ENCODE results near the gene METTL13. TPM values are rescaled to one million over a fixed set of nuclear protein-coding genes. Genes with fewer than 3 reads are reported as not detected.

Gene METTL13
- total and polyA plus RNA-seq, 2 of the 8 experiments (the other 6 are each of a cell fraction or from before 2014, with no cell fraction given): 38.1 to 66.3 TPM

GRCh38 chr1:171800851-171801250 lies 19.4 kb downstream of the METTL13 start:
- H2BK12ac ChIP-seq (ENCODE audit: low read depth, low read length): no peak overlapping the region; the same call in 1 of the 2 replicates
- no peak overlapping the region for H3K56ac ChIP-seq (replicated peaks; ENCODE audit: insufficient read length, low read depth, low read length)
- no peaks in the 10 kb centered on the region for H4K20me1 ChIP-seq (replicated peaks in 1 of 2; ENCODE audit: control insufficient read depth in 1 of 2, insufficient read depth in 2 of 2, low read length in 2 of 2)
- no peaks in the 10 kb centered on the region for H3K27me3 ChIP-seq (replicated peaks in 1 of 4; ENCODE audit: control insufficient read depth in 3 of 4, extremely low read depth in 1 of 4, insufficient read depth in 3 of 4, low read length in 3 of 4)
- ChIA-PET CTCF (ENCODE audit: partially characterized antibody) (interaction anchor here (0.6 to 16.4 kb wide), 71 partner anchors 9 to 927 kb away, joined by 3 to 694 read pairs (median 5); partner anchors contain the start of genes PIGC and PRRC2C), POLR2A (ENCODE audit: partially characterized antibody) (interaction anchor here (1.1 to 1.5 kb wide), 4 partner anchors 11 to 67 kb away, joined by 3 to 4 read pairs (median 3); partner anchors contain the start of gene METTL13)
- no peak overlapping the region for H3K4me3 ChIP-seq (ENCODE audit: extremely low read depth in 1 of 4, insufficient read depth in 2 of 4, low read depth in 3 of 4, low read length in 4 of 4)
- H3K23me2 ChIP-seq (ENCODE audit: low read depth, low read length): no peaks in the 10 kb centered on the region
- no peak overlapping the region for H3K4me2 ChIP-seq (ENCODE audit: insufficient read depth in 1 of 2, low read depth in 2 of 2, low read length in 2 of 2)
- no peak overlapping the region for H2BK120ac ChIP-seq (replicated peaks; ENCODE audit: low read depth, low read length)
- no peak overlapping the region for H4K91ac ChIP-seq (replicated peaks; ENCODE audit: insufficient read length, low read length)
- H2AFZ ChIP-seq (ENCODE audit: low read length): no peak overlapping the region
- H3K23ac ChIP-seq (ENCODE audit: insufficient read length): no peak overlapping the region
- no peak overlapping the region for H3K27ac ChIP-seq (ENCODE audit: low read depth, low read length)
- WGBS, 2 experiments (ENCODE audit: extremely low coverage in 1 of 2, insufficient coverage in 1 of 2, insufficient read length in 1 of 2, insufficient replicate concordance in 2 of 2, low coverage in 1 of 2, low lambda C conversion rate in 2 of 2, missing lambda C conversion rate in 1 of 2): 81% methylated on average over 3 of the region's 3 CpGs; no CpG with 5 or more reads in 1 of the 2 experiments
- H3K79me2 ChIP-seq (ENCODE audit: control insufficient read depth in 1 of 2, insufficient read depth in 2 of 2, low read length in 2 of 2): no peaks in the 10 kb centered on the region
- no peak overlapping the region for H2BK20ac ChIP-seq (ENCODE audit: low read length)
- H3K14ac ChIP-seq (ENCODE audit: insufficient read length): no peak overlapping the region
- DNase-seq (ENCODE audit: low read depth in 1 of 2, low spot score in 2 of 2) (no peak), FAIRE-seq (no peak)
- no peak overlapping the region for H4K5ac ChIP-seq (ENCODE audit: insufficient read length, low read depth, low read length)
- peaks cover 0 to 11% (median 5%) of the 10 kb centered on the region in 4 experiments; a peak in 3 of 7 replicates for H3K4me1 ChIP-seq (replicated peaks in 1 of 4; ENCODE audit: control insufficient read depth in 3 of 4, insufficient read depth in 4 of 4, low read length in 3 of 4)
- no peak overlapping the region; the same call in 1 of the 2 replicates for H2AK5ac ChIP-seq (ENCODE audit: low read depth, low read length)
- H3K79me1 ChIP-seq (ENCODE audit: low read depth, low read length): no peaks in the 10 kb centered on the region
- peaks cover 7 to 19% (median 14%) of the 10 kb centered on the region in 4 experiments; a peak in 7 of 8 replicates for H3K36me3 ChIP-seq (ENCODE audit: control insufficient read depth in 2 of 4, insufficient read depth in 4 of 4, low read length in 3 of 4)
- H3K9me3 ChIP-seq (ENCODE audit: insufficient read depth in 2 of 2, low read depth in 1 of 2, low read length in 1 of 2): no peaks in the 10 kb centered on the region
- 0 out of 2 replicates have a peak overlapping the region, but pooled peaks have one; percentile 1 for H2BK5ac ChIP-seq (ENCODE audit: low read depth, low read length)
- H3K4ac ChIP-seq (replicated peaks; ENCODE audit: insufficient read length, low read depth, low read length): no peak overlapping the region
- no peak overlapping the region for H3K9ac ChIP-seq (replicated peaks in 1 of 4; ENCODE audit: extremely low read depth in 1 of 4, low read depth in 3 of 4, low read length in 3 of 4)
- H3K18ac ChIP-seq (ENCODE audit: extremely low read depth, low read length): no peak overlapping the region
- H4K8ac ChIP-seq (ENCODE audit: extremely low read depth, insufficient read depth, low read length): no peak overlapping the region
- H2BK15ac ChIP-seq (ENCODE audit: low read length): no peak overlapping the region
- no peak for TF ChIP-seq GTF2F1 (IDR thresholded peaks at IDR 0.05; ENCODE audit: borderline replicate concordance, low read depth, low read length)
- no peak for TF ChIP-seq SP2 (IDR thresholded peaks at IDR 0.05; ENCODE audit: low read length)
- TF ChIP-seq RFX5 (IDR thresholded peaks at IDR 0.05; ENCODE audit: borderline replicate concordance, low read depth, low read length): no peak
- no peak for TF ChIP-seq GABPA (IDR thresholded peaks at IDR 0.05; ENCODE audit: borderline replicate concordance, insufficient read depth, low read length)
- TF ChIP-seq NRF1 (IDR thresholded peaks at IDR 0.05; ENCODE audit: low read depth, low read length): no peak
- TF ChIP-seq CEBPB (IDR thresholded peaks at IDR 0.05; ENCODE audit: low read depth, low read length): no peak
- TF ChIP-seq BCL11A (IDR thresholded peaks at IDR 0.05; ENCODE audit: low read depth in 2 of 2, low read length in 2 of 2): no peak
- TF ChIP-seq EGR1 (IDR thresholded peaks at IDR 0.05; ENCODE audit: borderline replicate concordance, low read depth, low read length): no peak
